ENCODE results near the gene CDH13.

Gene CDH13

DNA sequence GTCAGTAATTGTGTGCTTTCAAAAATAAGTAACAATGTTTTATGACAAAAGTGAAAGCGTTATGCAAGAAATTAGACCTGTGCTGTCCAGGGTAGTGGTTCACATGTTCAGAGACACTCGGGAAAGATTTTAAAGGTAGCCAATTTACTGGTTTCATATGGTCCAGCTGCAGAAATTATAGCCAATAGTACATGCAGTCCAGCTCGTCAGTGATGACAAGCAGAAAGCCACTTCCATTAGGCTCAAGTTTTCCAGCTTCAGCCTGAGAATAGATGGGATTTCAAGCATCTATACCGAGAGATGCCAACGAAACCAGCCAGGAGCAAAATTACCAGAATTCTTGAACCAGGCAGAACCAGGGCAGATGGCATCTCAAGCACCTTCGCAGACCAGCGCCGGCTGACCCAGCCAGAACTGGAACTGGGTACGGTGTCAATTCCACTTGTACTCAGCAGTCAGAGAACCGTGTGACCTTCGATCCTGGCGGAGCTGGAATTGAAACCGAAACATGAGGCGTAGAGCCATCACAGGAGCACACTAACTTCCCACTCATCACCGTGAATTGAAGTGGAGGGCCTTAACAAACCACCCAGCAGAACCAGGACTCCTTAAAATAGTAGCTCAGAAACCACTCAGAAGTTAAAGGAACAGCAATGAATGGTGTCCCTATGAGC lies 973.2 kb downstream of the CDH13 start:
- no peak overlapping the region for H3K27ac ChIP-seq (ENCODE audit: low read depth, low read length)
- H3K36me3 ChIP-seq (ENCODE audit: control insufficient read depth, low read length): no peaks in the 10 kb centered on the region
- no peak overlapping the region for H3K4me3 ChIP-seq (ENCODE audit: low read length)
- no peaks in the 10 kb centered on the region for H3K9me3 ChIP-seq (ENCODE audit: control insufficient read depth, insufficient read depth, low read length)
- no peaks in the 10 kb centered on the region for H3F3A ChIP-seq (ENCODE audit: control insufficient read depth, insufficient read depth)
- no peaks in the 10 kb centered on the region for H3K9me2 ChIP-seq (replicated peaks; ENCODE audit: control insufficient read depth, low read length)
- no peaks in the 10 kb centered on the region for H3K4me1 ChIP-seq (ENCODE audit: control insufficient read depth, low read length)
- no peaks in the 10 kb centered on the region for H4K20me1 ChIP-seq (ENCODE audit: control insufficient read depth, insufficient read depth, low read depth, low read length)
- TF ChIP-seq EZH2phosphoT487 (IDR thresholded peaks at IDR 0.05; ENCODE audit: borderline replicate concordance, low read length): no peak
- TF ChIP-seq, protein P1, sequence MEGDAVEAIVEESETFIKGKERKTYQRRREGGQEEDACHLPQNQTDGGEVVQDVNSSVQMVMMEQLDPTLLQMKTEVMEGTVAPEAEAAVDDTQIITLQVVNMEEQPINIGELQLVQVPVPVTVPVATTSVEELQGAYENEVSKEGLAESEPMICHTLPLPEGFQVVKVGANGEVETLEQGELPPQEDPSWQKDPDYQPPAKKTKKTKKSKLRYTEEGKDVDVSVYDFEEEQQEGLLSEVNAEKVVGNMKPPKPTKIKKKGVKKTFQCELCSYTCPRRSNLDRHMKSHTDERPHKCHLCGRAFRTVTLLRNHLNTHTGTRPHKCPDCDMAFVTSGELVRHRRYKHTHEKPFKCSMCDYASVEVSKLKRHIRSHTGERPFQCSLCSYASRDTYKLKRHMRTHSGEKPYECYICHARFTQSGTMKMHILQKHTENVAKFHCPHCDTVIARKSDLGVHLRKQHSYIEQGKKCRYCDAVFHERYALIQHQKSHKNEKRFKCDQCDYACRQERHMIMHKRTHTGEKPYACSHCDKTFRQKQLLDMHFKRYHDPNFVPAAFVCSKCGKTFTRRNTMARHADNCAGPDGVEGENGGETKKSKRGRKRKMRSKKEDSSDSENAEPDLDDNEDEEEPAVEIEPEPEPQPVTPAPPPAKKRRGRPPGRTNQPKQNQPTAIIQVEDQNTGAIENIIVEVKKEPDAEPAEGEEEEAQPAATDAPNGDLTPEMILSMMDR (IDR thresholded peaks at IDR 0.05; ENCODE audit: low read depth, low read length, poor library complexity, severe bottlenecking): no peak
- no peak overlapping the region for H3K4me2 ChIP-seq (ENCODE audit: low read length)
- no peaks in the 10 kb centered on the region for H3K27me3 ChIP-seq (ENCODE audit: control insufficient read depth, low read length)
- H3K79me2 ChIP-seq (ENCODE audit: control insufficient read depth, low read length): no peaks in the 10 kb centered on the region

DNA sequence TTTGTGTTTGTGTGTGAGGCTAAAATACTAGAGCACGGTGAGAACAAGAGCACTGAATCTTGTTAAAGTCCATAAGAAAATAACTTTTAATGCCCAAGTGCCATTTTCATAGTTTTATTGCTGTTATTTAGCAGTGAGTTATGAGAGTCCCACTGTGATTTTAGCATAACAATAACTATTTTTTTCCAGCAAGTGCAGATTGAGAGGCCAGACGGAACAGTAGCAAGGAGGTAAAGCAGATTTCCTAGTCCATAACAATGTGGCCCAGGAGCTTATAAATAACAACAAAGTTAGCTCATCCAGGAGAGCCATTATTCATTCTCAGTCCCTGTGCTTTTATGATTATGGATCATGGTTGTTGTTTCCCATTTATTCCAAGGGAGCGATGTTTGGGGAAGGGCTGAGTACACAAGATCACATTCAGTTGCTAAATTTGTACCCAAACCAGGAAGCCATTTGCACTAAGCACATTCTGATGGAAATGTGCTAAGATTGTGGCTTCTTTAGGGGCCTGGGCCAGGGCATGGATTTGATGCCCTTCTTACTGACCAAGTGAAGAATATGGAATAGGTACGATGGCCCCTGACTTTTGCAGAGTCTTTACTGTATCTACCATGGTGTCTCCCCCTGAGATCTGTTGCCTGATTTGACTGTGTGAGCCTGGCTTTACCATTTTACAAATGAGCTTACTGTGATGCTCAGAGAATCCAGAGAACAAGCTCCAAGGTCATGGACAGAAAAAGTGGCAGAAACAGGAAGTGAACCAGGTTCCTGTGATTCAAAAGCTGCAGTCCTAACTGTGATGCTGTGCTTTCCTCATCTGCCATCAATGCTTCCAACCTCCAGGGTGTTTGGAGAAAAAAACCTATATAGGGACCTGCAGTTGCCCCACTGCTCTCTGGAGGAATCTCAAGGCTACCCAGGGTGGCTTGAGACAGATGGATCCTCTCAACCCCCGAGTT lies 976.3 kb downstream of the CDH13 start:
- H3K9me2 ChIP-seq (replicated peaks; ENCODE audit: control insufficient read depth, low read length): no peaks in the 10 kb centered on the region
- H3K36me3 ChIP-seq (ENCODE audit: control insufficient read depth, low read length): no peaks in the 10 kb centered on the region
- TF ChIP-seq EZH2phosphoT487 (IDR thresholded peaks at IDR 0.05; ENCODE audit: borderline replicate concordance, low read length): no peak
- TF ChIP-seq, protein P1 (IDR thresholded peaks at IDR 0.05; ENCODE audit: low read depth, low read length, poor library complexity, severe bottlenecking): no peak
- H4K20me1 ChIP-seq (ENCODE audit: control insufficient read depth, insufficient read depth, low read depth, low read length): no peaks in the 10 kb centered on the region
- no peaks in the 10 kb centered on the region for H3K4me1 ChIP-seq (ENCODE audit: control insufficient read depth, low read length)
- H3K4me2 ChIP-seq (ENCODE audit: low read length): no peak overlapping the region
- H3K79me2 ChIP-seq (ENCODE audit: control insufficient read depth, low read length): no peaks in the 10 kb centered on the region
- H3K27me3 ChIP-seq (ENCODE audit: control insufficient read depth, low read length): no peaks in the 10 kb centered on the region
- no peak overlapping the region for H3K27ac ChIP-seq (ENCODE audit: low read depth, low read length)
- H3K9me3 ChIP-seq (ENCODE audit: control insufficient read depth, insufficient read depth, low read length): no peaks in the 10 kb centered on the region
- no peaks in the 10 kb centered on the region for H3F3A ChIP-seq (ENCODE audit: control insufficient read depth, insufficient read depth)
- no peak overlapping the region for H3K4me3 ChIP-seq (ENCODE audit: low read length)

DNA sequence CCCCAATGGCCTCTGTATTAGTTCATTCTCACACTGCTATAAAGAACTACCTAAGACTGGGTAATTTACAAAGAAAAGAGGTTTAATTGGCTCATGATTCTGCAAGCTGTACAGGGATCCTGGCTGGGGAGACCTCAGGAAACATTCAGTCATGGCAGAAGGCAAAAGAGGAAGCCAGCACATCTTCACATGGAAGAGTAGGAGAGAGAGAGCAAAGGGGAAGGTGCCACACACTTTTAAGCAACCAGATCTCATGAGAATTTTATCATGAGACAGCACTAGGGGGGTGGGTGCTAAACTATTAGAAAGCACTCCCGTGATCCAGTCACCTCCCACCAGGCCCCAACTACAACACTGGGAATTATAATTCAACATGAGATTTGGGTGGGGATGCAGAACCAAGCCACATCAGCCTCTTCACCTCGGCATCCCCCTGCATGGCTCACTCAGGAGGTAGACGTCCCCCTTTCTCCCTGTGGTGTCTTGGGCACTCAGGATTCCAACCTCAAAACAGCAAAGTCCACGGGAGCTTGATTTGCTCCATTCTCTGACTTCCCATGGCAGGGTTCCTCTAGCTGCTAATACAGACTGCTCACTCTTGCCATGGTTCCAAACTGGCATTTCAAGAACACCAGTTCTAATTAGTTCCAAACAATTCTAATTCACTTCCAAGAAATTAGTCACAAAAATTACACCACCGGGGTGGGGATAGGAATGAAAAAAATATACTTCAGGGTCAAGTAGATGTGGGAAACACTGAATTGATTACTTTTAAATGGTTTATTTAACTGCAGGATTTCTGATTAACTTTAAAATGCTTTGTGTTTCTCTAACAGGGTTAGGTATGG lies 977.2 kb downstream of the CDH13 start:
- Histone ChIP-seq H3K4me1 (ENCODE audit: control insufficient read depth, low read length) (no peaks in the 10 kb centered on the region), H3K36me3 (ENCODE audit: control insufficient read depth, low read length) (no peaks in the 10 kb centered on the region)

More for the DNA sequence above, 977.2 kb downstream of the CDH13 start:
- Histone ChIP-seq H3K27ac (ENCODE audit: low read depth, low read length) (no peak overlapping the region), H4K20me1 (ENCODE audit: control insufficient read depth, insufficient read depth, low read depth, low read length) (no peaks in the 10 kb centered on the region), H3K9me3 (ENCODE audit: control insufficient read depth, insufficient read depth, low read length) (no peaks in the 10 kb centered on the region), H3K27me3 (ENCODE audit: control insufficient read depth, low read length) (no peaks in the 10 kb centered on the region), H3K4me2 (ENCODE audit: low read length) (no peak overlapping the region), H3K9me2 (replicated peaks; ENCODE audit: control insufficient read depth, low read length) (no peaks in the 10 kb centered on the region), H3F3A (ENCODE audit: control insufficient read depth, insufficient read depth) (no peaks in the 10 kb centered on the region), H3K79me2 (ENCODE audit: control insufficient read depth, low read length) (no peaks in the 10 kb centered on the region), H3K4me3 (ENCODE audit: low read length) (no peak overlapping the region)
- TF ChIP-seq, protein P1 (IDR thresholded peaks at IDR 0.05; ENCODE audit: low read depth, low read length, poor library complexity, severe bottlenecking): no peak
- TF ChIP-seq EZH2phosphoT487 (IDR thresholded peaks at IDR 0.05; ENCODE audit: borderline replicate concordance, low read length): no peak

All from DOHH2 (cell line).